B cell (primary cell): ENCODE data around the gene ATP13A5.

Source experiments
- EZH2 ChIP-seq: IDR thresholded peaks from 2 replicates; pipeline ENCODE4 v1.6.1; 2012; ENCODE audit warnings: borderline replicate concordance, low read depth, mild to moderate bottlenecking, moderate library complexity, low read length; ENCODE audit not compliant: insufficient read depth, poor library complexity, severe bottlenecking
- TF ChIP-seq, protein P1 (sequence below): fragments of 200-600 bp; IDR thresholded peaks from one replicate; pipeline ENCODE4 v1.8.0; 2022; ENCODE audit warnings: antibody characterized with exemption, mild to moderate bottlenecking

DNA sequence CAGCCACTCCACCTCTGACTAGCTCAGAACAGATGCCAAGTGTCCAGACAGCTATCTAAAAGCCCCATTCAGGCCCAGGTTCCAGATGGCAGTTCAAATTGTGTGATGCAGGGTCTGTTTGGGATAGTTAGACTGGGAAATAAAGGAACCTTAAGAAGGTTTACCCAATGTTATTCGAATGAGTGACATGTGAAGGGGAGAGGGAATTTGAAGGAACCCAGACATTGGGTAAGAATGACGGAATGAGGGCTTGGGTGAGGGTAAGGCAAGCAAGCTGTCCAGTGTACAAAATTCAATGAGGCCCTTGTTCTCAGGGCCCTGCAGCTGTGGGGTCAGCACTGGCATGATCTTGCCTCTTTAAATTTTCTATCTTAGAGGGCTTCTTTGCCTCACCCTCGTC lies 34.1 kb downstream of the ATP13A5 start:
- TF ChIP-seq, protein P1, sequence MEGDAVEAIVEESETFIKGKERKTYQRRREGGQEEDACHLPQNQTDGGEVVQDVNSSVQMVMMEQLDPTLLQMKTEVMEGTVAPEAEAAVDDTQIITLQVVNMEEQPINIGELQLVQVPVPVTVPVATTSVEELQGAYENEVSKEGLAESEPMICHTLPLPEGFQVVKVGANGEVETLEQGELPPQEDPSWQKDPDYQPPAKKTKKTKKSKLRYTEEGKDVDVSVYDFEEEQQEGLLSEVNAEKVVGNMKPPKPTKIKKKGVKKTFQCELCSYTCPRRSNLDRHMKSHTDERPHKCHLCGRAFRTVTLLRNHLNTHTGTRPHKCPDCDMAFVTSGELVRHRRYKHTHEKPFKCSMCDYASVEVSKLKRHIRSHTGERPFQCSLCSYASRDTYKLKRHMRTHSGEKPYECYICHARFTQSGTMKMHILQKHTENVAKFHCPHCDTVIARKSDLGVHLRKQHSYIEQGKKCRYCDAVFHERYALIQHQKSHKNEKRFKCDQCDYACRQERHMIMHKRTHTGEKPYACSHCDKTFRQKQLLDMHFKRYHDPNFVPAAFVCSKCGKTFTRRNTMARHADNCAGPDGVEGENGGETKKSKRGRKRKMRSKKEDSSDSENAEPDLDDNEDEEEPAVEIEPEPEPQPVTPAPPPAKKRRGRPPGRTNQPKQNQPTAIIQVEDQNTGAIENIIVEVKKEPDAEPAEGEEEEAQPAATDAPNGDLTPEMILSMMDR: no peak
- TF ChIP-seq EZH2: no peak
